H1 (cell line): ENCODE data around the gene LMO4. TPM values are rescaled to one million over a fixed set of nuclear protein-coding genes. Genes with fewer than 3 reads are reported as not detected.

ENCODE experiments used
- CBX5 ChIP-seq: fragments of 300-800, 300-1000 bp; sonication (generic); IDR thresholded peaks from 2 replicates; pipeline ENCODE4 v1.7.1; 2016; ENCODE audit warnings: antibody characterized with exemption, low read length, low read depth
- GABPA ChIP-seq: IDR thresholded peaks from 2 replicates; pipeline ENCODE4 v1.6.1; 2011; ENCODE audit warnings: mild to moderate bottlenecking, low read length, moderate library complexity, borderline replicate concordance; ENCODE audit not compliant: insufficient read depth
- HDAC2 ChIP-seq, 2 experiments: fragments of 300-600 bp in 1 of 2; sonication (generic) in 1 of 2; IDR thresholded peaks; 2 replicates each; pipeline ENCODE4 v1.6.1; 2011 to 2012; ENCODE audit warnings: low read depth in 2 of 2, low read length in 2 of 2, mild to moderate bottlenecking in 2 of 2, moderate library complexity in 2 of 2, borderline replicate concordance in 1 of 2, inconsistent platforms in 1 of 2
- JUN ChIP-seq: IDR thresholded peaks from 2 replicates; pipeline ENCODE4 v1.6.1; 2011; ENCODE audit warnings: low read depth, mild to moderate bottlenecking, improper control_type of control experiment, low read length
- SAP30 ChIP-seq: fragments of 300-600 bp; sonication (generic); IDR thresholded peaks from 2 replicates; pipeline ENCODE4 v1.7.1; 2012; ENCODE audit warnings: low read length, moderate library complexity, mild to moderate bottlenecking, inconsistent platforms; ENCODE audit not compliant: insufficient read depth, insufficient replicate concordance
- SP1 ChIP-seq: IDR thresholded peaks from 2 replicates; pipeline ENCODE4 v1.6.1; 2011; ENCODE audit warnings: low read depth, low read length
- TAF1 ChIP-seq: IDR thresholded peaks from 2 replicates; pipeline ENCODE4 v1.6.1; 2011; ENCODE audit warnings: mild to moderate bottlenecking, low read depth, low read length
- TAF7 ChIP-seq: optimal IDR thresholded peaks from 2 replicates; pipeline ENCODE3; 2011; ENCODE audit warnings: low read depth, mild to moderate bottlenecking, inconsistent platforms, low read length, moderate library complexity, borderline replicate concordance
- TBP ChIP-seq: IDR thresholded peaks from 2 replicates; pipeline ENCODE4 v1.6.1; 2011; ENCODE audit warnings: low read depth, low read length, improper control_type of control experiment
- TCF12 ChIP-seq: IDR thresholded peaks from 2 replicates; pipeline ENCODE4 v1.6.1; 2011; ENCODE audit warnings: low read depth, mild to moderate bottlenecking, low read length
- polyA plus RNA-seq, 7 experiments: library from polyadenylated mRNA; depleted of rRNA in 3 of 7; stranded (reverse) in 5 of 7; unstranded in 2 of 7; fragments of >200 nt in 5 of 7; fragments of 200-250 nt in 2 of 7; gene quantifications; 1 replicate in 5 of 7; 2 replicates in 1 of 7; 4 replicates in 1 of 7; pipeline versions ENCODE4 v1.2.1 to v1.2.3, GENCODE V29; 2011 to 2013; ENCODE audit warnings: missing spikeins in 2 of 7, mixed read lengths in 2 of 7
- total RNA-seq: library from RNA; stranded (reverse); fragmentation: NEBNext Ultra II Directional; extraction: Animal tissue kit (Norgen Biotek cat#: 25700); gene quantifications from 2 replicates; pipeline ENCODE4 v1.2.1, GENCODE V29; 2021
- TF ChIP-seq, protein P1 (sequence below): IDR thresholded peaks from 2 replicates; pipeline ENCODE4 v1.6.1; 2012; ENCODE audit warnings: inconsistent platforms

The LMO4 gene
- total and polyA plus RNA-seq, 2 of the 8 experiments (the other 6 are each of a cell fraction or from before 2014, with no cell fraction given), result 71.7 to 98.7 TPM

DNA sequence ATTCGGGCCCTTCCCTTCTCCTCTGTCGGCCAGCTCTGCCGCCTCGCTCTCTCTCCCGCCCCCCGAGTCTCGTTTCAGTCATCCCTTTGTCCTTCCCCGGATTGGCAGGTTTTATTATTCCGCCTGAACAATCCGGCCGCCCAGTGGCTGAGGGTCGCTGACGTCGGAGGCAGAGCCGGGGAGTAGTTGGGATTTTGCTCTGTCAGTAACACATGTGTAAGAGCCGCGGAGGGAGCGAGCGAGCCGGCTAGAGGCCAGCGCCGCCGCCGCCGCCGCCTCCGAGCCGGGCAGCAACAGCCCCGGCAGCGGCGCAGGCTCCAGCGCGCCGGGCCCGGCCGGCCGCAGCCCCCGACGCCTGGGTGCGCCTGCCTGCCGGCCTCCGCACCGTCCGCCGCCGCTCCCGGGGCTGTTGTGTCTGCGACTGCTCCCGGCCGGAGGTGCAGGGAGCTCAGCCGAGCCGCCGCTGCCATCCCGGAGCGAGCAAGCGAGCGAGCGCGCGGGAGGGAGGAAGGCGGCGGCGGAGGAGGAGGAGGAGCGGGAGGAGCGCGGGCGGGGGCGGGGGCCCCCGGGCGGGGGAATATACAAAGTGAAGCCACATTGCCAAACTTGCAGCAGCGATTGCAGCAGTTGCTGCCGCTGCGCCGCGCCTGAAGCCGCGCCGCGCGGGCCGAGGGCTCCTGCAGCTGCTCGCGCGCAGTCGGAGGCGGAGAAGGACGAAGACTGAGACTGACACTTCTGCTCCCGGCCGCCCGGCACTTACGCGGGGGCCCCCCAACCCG lies at the start of gene LMO4 (continued):
- TF ChIP-seq JUN, result no peak
- TF ChIP-seq SP1, result peak; percentile 72
- TF ChIP-seq TCF12, result 0 out of 2 replicates have a peak, but pooled peaks have one; percentile 14
- TF ChIP-seq TBP, result peak; percentile 94
- TF ChIP-seq, protein P1, sequence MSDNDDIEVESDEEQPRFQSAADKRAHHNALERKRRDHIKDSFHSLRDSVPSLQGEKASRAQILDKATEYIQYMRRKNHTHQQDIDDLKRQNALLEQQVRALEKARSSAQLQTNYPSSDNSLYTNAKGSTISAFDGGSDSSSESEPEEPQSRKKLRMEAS, result peak; percentile 70
- TF ChIP-seq CBX5, result no peak
- TF ChIP-seq TAF1, result peak; percentile 84
- TF ChIP-seq SAP30, result no peak
- 0 out of 4 replicates have a peak, but pooled peaks of 1 of the 2 experiments have one; percentile 3 for TF ChIP-seq HDAC2 (IDR thresholded peaks at IDR 0.05; ENCODE audit: borderline replicate concordance in 1 of 2, low read depth in 2 of 2, low read length in 2 of 2)
- TF ChIP-seq GABPA, result no peak
- peak; percentile 69 for TF ChIP-seq TAF7
